ENCODE data around the gene HNRNPU. TPM values are rescaled to one million over a fixed set of nuclear protein-coding genes. Genes with fewer than 3 reads are reported as not detected.

HNRNPU gene
- polyA plus RNA-seq, 1 of the 3 experiments (the other 2 are of a cell fraction) = 164 TPM

DNA sequence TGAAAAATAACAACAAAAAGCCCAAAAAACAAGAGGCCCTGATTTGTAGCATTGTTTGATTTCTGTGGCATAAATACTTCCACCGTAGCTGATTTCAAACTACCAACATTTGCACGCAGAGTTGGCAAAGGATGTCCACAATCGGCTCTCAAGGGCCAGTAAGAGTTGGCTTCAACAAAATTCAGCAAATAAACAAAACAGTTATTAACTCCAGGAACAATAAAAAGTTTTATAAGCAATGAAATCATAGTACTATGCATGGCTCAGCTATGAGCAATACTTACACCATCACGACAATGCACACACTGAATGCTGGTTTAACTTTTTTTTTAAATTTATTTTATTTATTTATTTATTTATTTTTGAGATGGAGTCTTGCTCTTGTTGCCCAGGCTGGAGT, 37.6 kb downstream of the HNRNPU start (continued):
- TF ChIP-seq, protein P1, sequence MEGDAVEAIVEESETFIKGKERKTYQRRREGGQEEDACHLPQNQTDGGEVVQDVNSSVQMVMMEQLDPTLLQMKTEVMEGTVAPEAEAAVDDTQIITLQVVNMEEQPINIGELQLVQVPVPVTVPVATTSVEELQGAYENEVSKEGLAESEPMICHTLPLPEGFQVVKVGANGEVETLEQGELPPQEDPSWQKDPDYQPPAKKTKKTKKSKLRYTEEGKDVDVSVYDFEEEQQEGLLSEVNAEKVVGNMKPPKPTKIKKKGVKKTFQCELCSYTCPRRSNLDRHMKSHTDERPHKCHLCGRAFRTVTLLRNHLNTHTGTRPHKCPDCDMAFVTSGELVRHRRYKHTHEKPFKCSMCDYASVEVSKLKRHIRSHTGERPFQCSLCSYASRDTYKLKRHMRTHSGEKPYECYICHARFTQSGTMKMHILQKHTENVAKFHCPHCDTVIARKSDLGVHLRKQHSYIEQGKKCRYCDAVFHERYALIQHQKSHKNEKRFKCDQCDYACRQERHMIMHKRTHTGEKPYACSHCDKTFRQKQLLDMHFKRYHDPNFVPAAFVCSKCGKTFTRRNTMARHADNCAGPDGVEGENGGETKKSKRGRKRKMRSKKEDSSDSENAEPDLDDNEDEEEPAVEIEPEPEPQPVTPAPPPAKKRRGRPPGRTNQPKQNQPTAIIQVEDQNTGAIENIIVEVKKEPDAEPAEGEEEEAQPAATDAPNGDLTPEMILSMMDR (IDR thresholded peaks at IDR 0.05) = no peak
- TF ChIP-seq GABPA (IDR thresholded peaks at IDR 0.05; ENCODE audit: low read depth) (no peak), MXI1 (IDR thresholded peaks at IDR 0.05; ENCODE audit: low read depth, low read length) (no peak)

DNA sequence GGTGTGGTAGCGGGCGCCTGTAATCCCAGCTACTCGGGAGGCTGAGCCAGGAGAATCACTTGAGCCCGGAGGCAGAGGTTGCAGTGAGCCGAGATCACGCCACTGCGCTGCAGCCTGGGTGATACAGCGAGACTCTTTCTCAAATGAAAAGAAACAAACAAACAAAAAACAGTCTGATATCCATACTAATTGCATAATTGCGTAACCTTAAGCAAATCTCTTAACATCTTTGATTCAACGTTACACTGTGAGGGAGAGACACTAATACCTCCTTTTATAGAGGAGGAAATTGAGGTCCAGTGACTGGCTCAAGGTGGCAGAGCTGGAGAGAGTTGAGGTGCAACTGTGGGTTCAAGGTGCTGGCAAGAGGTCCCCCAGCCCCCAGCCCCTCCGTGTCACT, 41.5 kb downstream of the HNRNPU start:
- Histone ChIP-seq H3F3A (replicated peaks; ENCODE audit: insufficient read depth) (no peaks in the 10 kb centered on the region), H3K4me1 (ENCODE audit: control insufficient read depth in 1 of 2, insufficient read depth in 2 of 2, low read depth in 1 of 2, low read length in 1 of 2) (0 out of 4 replicates have a peak, but pooled peaks cover 0 to 8% of the 10 kb centered on the region in 2 experiments), H3K9ac (no peak overlapping the region), H3K36me3 (replicated peaks in 1 of 2; ENCODE audit: control insufficient read depth in 1 of 2, insufficient read depth in 2 of 2, low read length in 1 of 2) (no peaks in the 10 kb centered on the region), H3K27ac (ENCODE audit: low read depth in 2 of 2, low read length in 1 of 2) (no peak overlapping the region), H3K9me2 (no peaks in the 10 kb centered on the region), H4K20me1 (ENCODE audit: insufficient read depth) (no peaks in the 10 kb centered on the region), H3K4me2 (no peak overlapping the region), H3K27me3 (ENCODE audit: insufficient read depth) (no peaks in the 10 kb centered on the region), H2AFZ (ENCODE audit: low read depth) (no peak overlapping the region), H3K9me3 (no peaks in the 10 kb centered on the region), H3K79me2 (ENCODE audit: insufficient read depth) (no peaks in the 10 kb centered on the region), H3K4me3 (ENCODE audit: low read depth in 2 of 2, low read length in 1 of 2) (no peak overlapping the region)
- 84% methylated on average over 11 of the region's 11 CpGs for WGBS (ENCODE audit: low lambda C conversion rate)
- no peak for DNase-seq
- POLR2A ChIA-PET = no interaction called here
- CTCF ChIA-PET = no interaction called here
- TF ChIP-seq YY1 (IDR thresholded peaks at IDR 0.05; ENCODE audit: low read depth) (no peak), NRF1 (IDR thresholded peaks at IDR 0.05; ENCODE audit: low read depth, low read length) (no peak), RXRA (IDR thresholded peaks at IDR 0.05; ENCODE audit: borderline replicate concordance, low read depth) (no peak), JUND (IDR thresholded peaks at IDR 0.05) (no peak), GATA2 (CRISPR knock-in tag; IDR thresholded peaks at IDR 0.05) (no peak)
- TF ChIP-seq, protein P2, sequence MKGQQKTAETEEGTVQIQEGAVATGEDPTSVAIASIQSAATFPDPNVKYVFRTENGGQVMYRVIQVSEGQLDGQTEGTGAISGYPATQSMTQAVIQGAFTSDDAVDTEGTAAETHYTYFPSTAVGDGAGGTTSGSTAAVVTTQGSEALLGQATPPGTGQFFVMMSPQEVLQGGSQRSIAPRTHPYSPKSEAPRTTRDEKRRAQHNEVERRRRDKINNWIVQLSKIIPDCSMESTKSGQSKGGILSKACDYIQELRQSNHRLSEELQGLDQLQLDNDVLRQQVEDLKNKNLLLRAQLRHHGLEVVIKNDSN (IDR thresholded peaks at IDR 0.05; ENCODE audit: borderline replicate concordance, low read depth) = no peak

DNA sequence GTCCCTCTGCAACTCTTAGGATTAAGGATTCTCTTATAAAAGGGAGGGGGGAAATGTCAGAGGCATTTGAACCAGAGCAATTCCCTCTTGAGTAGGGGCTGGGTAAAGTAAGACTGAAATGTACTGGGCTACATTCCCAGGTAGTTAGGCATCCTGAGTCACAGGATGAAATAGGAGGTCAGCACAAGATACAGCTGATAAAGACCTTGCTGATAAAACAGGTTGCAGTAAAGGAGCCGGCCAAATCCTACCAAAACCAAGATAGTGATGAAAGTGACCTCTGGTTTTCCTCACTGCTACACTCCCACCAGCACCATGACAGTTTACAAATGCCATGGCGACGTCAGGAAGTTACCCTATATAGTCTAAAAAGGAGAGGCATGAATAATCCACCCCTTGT, 43.2 kb downstream of the HNRNPU start:
- no peaks in the 10 kb centered on the region for H3K36me3 ChIP-seq (replicated peaks in 1 of 2; ENCODE audit: control insufficient read depth in 1 of 2, insufficient read depth in 2 of 2, low read length in 1 of 2)
- H3K4me2 ChIP-seq = no peak overlapping the region
- ChIA-PET POLR2A (no interaction called here), CTCF (no interaction called here)
- DNase-seq = no peak
- H3F3A ChIP-seq (replicated peaks; ENCODE audit: insufficient read depth) = no peaks in the 10 kb centered on the region
- H3K4me1 ChIP-seq (ENCODE audit: control insufficient read depth in 1 of 2, insufficient read depth in 2 of 2, low read depth in 1 of 2, low read length in 1 of 2) = 0 out of 4 replicates have a peak, but pooled peaks cover 0 to 8% of the 10 kb centered on the region in 2 experiments
- H2AFZ ChIP-seq (ENCODE audit: low read depth) = peak overlapping the region; percentile 29; the same call in 1 of the 2 replicates
- TF ChIP-seq FOSL2 (IDR thresholded peaks at IDR 0.05; ENCODE audit: borderline replicate concordance, low read depth) (peak; percentile 19; the same call in 1 of the 2 replicates), TCF12 (IDR thresholded peaks at IDR 0.05) (peak; percentile 60), POLR2AphosphoS5 (IDR thresholded peaks at IDR 0.05; ENCODE audit: low read depth, low read length) (no peak), CHD2 (IDR thresholded peaks at IDR 0.05; ENCODE audit: low read length, partially characterized antibody) (no peak), RXRA (IDR thresholded peaks at IDR 0.05; ENCODE audit: borderline replicate concordance, low read depth) (0 out of 2 replicates have a peak, but pooled peaks have one; percentile 11), NFIC (IDR thresholded peaks at IDR 0.05; ENCODE audit: borderline replicate concordance) (peak; percentile 21; the same call in 1 of the 2 replicates), JUND (IDR thresholded peaks at IDR 0.05) (peak; percentile 34; the same call in 1 of the 2 replicates), TAF1 (IDR thresholded peaks at IDR 0.05; ENCODE audit: borderline replicate concordance, low read depth, low read length) (no peak)
- TF ChIP-seq, protein P3, sequence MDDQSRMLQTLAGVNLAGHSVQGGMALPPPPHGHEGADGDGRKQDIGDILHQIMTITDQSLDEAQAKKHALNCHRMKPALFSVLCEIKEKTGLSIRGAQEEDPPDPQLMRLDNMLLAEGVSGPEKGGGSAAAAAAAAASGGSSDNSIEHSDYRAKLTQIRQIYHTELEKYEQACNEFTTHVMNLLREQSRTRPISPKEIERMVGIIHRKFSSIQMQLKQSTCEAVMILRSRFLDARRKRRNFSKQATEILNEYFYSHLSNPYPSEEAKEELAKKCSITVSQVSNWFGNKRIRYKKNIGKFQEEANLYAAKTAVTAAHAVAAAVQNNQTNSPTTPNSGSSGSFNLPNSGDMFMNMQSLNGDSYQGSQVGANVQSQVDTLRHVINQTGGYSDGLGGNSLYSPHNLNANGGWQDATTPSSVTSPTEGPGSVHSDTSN (IDR thresholded peaks at IDR 0.05) = peak; percentile 32
- H3K79me2 ChIP-seq (ENCODE audit: insufficient read depth) = no peaks in the 10 kb centered on the region
- no peaks in the 10 kb centered on the region for H4K20me1 ChIP-seq (ENCODE audit: insufficient read depth)
- no peak overlapping the region for H3K4me3 ChIP-seq (ENCODE audit: low read depth in 2 of 2, low read length in 1 of 2)
- H3K27me3 ChIP-seq (ENCODE audit: insufficient read depth) = no peaks in the 10 kb centered on the region
- H3K27ac ChIP-seq (ENCODE audit: low read depth in 2 of 2, low read length in 1 of 2) = no peak overlapping the region
- H3K9me2 ChIP-seq = no peaks in the 10 kb centered on the region
- no peak overlapping the region for H3K9ac ChIP-seq
- no peaks in the 10 kb centered on the region for H3K9me3 ChIP-seq
- 71% methylated on average over 3 of the region's 3 CpGs for WGBS (ENCODE audit: low lambda C conversion rate)

Measured in SK-N-SH (cell line).